Gastroesophageal sphincter (tissue), 3 donors: ENCODE results near the gene CNOT3.

Experiments used
- CTCF ChIP-seq, 4 experiments: fragments of 200-600 bp in 2 of 4; fragments of 450-650 bp in 2 of 4; sonication (generic) in 1 of 4; IDR thresholded peaks; one replicate each; pipeline ENCODE4 v1.5.1; 2017 to 2019; ENCODE audit warnings: antibody characterized with exemption in 4 of 4, mild to moderate bottlenecking in 2 of 4, moderate library complexity in 2 of 4
- POLR2A ChIP-seq, 2 donors: fragments of 450-650 bp; IDR thresholded peaks; one replicate each; pipeline ENCODE4 v1.6.1; 2017; ENCODE audit warnings: antibody characterized with exemption in 2 of 2, mild to moderate bottlenecking in 2 of 2, moderate library complexity in 1 of 2
- POLR2AphosphoS5 ChIP-seq: sonication (generic); formaldehyde crosslinking; IDR thresholded peaks from one replicate; pipeline ENCODE4 v1.6.1; 2017; ENCODE audit warnings: antibody characterized with exemption

GRCh38 chr19:54188215-54188871 lies 50.8 kb downstream of the CNOT3 start:
- TF ChIP-seq CTCF (IDR thresholded peaks at IDR 0.05) (no peak), POLR2A (IDR thresholded peaks at IDR 0.05) (no peak), POLR2AphosphoS5 (no peak)
